Hematopoietic multipotent progenitor cell treated with erythropoietin and hydrocortisone succinate and interleukin-3 and kit ligand, for 8 days (in vitro differentiated cells): Measurements from ENCODE around the gene WDR72.
"Not testable (repeated sequence)": the region's sequence is repeated elsewhere in the genome, so short reads cannot be mapped to it uniquely, and the experiment has no call there.

Experiments
- DNase-seq: peaks from one replicate; pipeline ENCODE4 v3.0.0-alpha.2; 2015

WDR72 gene

DNA sequence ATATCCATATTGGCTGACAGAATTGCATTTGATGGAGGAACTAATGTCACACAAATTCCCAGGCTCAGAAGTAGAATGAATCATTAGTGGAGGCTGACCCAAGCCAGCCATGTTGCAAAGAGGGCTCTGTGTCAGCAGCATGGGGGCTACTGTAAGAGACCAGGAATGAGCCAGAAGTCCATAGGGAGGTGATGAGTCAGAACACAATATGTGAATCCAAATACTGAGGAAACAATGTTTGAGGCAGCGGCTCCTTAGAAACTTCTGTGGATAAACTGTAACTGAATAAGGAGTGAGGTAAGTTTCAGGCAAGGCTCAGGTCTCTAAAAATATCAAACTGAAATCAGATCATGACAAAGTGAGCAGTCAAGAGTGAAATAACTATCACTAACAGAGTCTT lies 170.7 kb downstream of the WDR72 start:
- no peak for DNase-seq

DNA sequence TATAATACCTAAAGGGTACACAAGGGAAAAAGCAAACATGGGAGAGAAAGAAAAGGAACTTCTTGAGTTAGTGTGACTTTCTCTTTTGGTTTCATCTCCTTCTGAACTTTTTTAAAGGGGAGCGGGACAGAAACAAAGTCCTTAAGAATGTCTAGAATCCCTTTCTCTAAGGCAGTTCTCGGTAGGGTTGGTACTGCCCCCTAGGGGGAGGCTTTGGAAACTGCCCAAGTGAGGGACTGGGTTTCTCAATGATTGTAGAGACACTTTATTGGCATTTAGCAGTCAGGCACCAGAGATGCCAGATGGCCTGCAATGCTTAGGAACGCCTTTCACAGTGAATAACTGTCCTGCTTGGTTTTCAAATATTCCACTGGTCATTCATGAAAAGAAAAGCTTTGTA lies 172.7 kb downstream of the WDR72 start:
- DNase-seq, result peak; percentile 46

DNA sequence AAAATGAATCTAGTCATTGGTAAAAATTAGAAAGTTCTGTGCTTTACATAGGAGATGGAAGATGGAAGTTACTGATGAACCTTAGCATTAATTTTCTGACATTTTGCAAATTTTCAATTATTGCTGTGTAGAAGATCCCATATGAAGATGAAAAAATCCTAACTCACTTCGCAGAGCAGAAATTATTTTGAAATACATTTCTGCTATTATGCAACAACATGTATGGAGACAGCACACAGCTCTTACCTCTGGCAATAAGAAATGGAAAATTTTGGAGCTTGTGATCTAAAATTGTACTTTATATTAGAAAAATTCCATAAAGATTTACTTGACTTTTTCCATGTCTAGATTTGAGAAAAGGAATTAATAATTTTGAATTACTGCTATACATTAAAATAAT lies 177.9 kb downstream of the WDR72 start:
- DNase-seq, result no peak

- DNase-seq, result no peak
Measured at GRCh38 chr15:53580366-53580765, 179.1 kb downstream of the WDR72 start.

DNA sequence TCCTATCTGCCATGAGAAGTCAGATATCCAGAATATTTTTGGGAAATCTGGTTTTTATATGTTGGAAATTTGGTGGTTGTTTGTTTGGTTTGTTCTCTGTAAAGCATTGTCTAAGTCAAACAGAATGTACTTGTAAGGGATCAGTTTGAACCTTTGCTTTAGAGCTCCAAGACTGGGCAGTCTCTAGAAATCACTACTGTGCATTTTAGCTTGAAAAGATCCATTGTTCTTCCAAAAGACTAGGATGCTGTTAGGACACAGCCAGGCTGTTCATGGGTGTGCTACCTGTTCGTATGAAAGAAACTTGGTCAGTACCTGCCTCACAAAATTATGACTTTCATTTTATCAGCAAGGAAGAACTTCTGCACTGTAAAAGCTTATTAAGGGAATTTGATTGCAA lies 182.6 kb downstream of the WDR72 start:
- DNase-seq, result no peak

DNA sequence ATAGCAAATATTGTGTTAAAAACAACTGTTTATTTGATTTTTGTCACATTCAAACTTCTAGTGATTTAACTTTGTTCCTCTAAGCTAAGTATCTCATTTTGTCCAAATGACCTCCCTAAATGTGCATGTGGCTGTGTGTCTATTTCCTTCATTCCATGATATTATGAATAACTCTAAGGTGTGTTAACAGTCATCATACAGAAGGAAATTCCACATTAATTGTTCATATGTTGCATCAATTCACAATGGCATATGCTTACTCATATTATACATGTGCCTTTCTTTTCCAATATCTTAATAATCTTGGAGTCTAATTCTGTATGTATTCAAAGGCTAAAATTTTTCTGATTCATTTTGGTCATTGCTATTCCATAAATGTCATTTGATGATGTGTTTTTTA lies 186.4 kb downstream of the WDR72 start:
- DNase-seq, result no peak

DNA sequence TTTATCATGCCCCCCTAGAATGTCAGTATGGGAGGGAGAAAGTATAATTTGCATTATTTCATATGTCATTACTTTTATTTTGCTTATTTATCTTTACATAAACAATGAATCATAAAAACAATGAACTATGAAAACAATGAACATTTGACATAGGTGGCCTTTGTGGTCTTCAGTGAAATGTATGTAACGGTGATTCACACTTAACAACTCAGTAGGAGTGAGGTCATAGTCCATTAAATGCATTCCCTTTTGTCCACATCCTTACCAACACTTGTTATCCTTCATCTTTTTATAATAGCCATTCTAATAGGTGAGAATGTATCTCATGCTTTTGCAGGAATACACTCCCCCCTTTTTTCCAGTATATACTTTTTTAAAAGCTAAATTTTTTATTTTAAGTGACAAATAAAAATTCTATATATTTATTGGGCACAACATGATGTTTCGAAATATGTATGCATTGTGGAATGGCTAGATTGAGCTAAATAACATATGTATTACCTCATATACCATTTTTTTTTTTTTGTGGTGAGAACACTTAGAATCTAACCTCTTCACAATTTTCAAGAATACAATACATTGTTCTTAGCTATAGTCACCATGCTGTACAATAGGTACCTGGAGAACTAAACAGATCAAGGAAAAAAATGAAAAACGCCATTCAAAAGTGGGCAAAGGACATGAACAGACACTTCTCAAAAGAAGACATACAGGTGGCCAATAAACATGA lies 189.5 kb downstream of the WDR72 start:
- DNase-seq, result no peak

DNA sequence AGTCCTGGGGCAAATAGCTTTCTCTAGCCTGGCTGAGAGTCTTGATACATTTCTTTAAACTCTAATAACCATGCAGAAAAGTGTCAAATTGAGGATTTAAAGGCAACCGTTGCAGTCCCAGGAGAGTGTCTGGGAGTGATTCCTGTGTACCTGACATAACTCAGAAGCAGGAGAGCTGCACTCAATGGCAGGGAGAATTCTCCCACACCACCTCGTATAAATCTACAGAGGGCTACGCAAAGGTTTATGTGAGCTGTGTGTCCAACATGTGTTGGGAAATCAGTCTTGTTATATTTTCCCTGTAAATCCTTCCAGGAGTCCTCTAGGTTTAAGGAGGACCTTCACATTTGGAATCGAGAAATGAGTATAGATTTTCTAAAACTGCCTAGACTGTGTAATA lies 192.6 kb downstream of the WDR72 start:
- no peak for DNase-seq

GRCh38 chr15:53565721-53566120 lies 193.7 kb downstream of the WDR72 start:
- no peak for DNase-seq

GRCh38 chr15:53564647-53565046 lies 194.8 kb downstream of the WDR72 start:
- no peak for DNase-seq

GRCh38 chr15:53563627-53564026 lies 195.8 kb downstream of the WDR72 start:
- no peak for DNase-seq

- DNase-seq, result no peak
Measured at GRCh38 chr15:53559364-53560277, 199.8 kb downstream of the WDR72 start.

- DNase-seq, result no peak
Measured at GRCh38 chr15:53558384-53558783, 201.1 kb downstream of the WDR72 start.

DNA sequence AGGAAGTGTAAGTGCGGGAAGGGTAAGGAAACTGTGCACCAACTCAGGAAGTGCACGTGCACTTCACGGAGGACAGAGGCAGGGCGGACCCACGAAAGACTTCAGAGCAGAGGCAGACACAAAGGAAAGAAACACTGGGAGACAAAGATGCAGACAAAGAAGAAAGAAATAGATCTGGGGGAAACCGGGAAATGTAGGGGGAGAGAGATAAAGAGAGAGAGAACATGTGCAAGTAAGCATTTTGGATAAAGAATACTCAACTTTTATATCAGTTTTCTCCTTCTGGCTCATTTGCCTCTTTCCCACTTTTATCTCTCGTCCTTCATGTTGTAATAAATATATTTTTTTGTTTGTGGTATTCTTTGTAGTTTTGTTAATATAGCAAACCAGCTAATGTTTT lies 204.2 kb downstream of the WDR72 start:
- peak; percentile 51 for DNase-seq

DNA sequence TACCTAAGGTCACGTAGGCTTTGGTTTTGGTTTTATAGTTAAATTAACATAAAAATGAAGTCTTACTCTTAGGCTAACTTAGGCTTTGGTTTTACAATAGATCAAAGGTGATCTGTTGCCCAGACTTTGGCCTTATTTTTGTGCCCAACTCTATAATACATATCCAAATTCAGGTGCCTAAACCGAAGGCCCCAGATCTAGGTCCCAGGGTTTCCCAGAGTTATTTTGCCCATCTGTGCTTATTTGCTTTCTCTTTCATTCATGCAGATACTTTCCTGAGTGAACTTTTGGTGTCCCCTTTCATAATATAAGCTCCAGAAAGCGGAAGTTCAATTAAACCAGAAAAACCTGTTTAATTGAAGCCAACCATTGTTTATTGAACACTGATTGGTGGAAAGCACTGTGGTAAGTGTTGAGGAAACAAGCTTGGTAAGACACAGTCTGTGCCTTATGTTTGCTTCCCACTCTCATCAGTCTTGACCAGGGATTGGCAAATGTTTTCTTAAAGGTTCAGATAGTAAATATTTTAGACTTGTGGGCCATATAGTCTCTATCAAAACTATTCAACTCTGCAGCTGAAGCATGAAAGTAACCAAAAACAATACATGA lies 209.7 kb downstream of the WDR72 start:
- no peak for DNase-seq

DNA sequence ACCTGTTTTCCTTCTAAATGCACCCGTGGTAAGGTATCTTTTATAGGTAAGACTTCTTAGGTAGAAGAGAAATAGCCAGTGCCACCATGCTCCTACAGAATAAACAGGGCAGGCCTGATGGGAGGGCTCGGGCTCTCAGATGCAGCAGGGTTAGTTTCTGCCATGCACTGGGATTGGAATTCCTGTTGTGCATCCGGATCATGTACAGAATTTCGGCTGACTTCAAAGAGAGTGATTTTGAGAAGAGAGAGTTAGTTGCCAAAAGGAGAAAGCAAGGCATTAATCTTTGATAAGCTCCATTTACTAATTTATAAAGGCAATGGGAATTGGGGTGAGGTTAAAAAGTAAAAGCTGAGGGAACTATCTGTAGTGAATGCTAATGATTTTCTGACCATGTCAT lies 211.2 kb downstream of the WDR72 start:
- DNase-seq, result no peak

DNA sequence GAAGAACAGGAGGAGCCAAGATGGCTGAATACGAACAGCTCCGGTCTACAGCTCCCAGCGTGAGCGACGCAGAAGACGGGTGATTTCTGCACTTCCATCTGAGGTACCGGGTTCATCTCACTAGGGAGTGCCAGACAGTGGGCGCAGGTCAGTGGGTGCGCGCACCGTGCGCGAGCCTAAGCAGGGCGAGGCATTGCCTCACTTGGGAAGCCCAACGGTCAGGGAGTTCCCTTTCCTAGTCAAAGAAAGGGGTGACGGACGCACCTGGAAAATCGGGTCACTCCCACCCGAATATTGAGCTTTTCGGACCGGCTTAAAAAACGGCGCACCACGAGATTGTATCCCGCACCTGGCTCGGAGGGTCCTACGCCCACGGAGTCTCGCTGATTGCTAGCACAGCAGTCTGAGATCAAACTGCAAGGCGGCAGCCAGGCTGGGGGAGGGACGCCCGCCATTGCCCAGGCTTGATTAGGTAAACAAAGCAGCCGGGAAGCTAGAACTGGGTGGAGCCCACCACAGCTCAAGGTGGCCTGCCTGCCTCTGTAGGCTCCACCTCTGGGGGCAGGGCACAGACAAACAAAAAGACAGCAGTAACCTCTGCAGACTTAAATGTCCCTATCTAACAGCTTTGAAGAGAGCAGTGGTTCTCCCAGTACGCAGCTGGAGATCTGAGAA lies 218.7 kb downstream of the WDR72 start:
- DNase-seq, result not testable (repeated sequence)

DNA sequence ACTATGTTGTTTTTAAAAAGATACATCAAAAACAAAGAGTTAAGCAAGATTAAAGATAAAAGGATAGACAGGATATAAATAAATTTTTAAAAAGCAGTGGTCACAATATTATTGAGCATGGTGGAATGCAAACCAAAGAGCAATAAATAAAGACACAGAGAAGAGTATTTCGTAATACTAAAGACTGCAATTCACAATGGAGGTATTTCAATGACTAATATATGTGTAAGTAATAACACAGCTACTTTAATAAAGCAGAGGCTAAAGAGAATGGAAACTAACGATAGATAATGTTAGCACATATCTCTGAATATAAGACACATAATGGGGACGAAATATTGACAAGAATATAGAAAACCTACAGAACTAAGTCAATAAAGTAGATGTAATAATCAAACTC lies 219.6 kb downstream of the WDR72 start:
- DNase-seq, result no peak

DNA sequence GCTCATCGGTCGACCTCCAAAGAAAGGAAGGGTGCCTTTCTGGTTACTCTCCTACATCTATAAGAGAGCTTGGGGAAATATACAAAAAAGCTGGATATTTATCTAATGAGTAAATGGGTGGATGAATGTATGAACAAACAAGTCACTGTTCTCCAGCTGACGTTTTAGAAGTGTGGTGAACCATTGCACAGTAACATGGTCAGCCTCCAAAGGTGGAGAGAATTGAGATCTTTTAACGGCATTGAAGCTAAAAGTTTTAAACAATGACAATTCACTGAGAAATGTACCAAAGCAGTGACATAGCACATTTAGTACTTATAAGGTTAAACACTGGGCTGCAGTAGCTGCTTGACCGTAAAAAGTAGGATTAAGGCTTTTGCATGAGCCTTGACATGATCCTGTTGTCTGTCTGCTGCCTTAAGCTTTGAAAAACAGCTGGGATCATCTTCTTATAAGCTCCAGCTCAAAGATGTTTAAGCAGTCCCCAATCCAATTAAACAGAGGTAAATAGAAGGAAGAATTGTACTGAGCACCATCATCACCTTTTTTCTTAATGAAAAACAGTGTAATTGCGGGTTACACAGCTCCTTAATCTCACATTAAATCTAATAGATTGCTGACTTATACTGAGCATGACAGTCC lies 222.9 kb downstream of the WDR72 start:
- no peak for DNase-seq

DNA sequence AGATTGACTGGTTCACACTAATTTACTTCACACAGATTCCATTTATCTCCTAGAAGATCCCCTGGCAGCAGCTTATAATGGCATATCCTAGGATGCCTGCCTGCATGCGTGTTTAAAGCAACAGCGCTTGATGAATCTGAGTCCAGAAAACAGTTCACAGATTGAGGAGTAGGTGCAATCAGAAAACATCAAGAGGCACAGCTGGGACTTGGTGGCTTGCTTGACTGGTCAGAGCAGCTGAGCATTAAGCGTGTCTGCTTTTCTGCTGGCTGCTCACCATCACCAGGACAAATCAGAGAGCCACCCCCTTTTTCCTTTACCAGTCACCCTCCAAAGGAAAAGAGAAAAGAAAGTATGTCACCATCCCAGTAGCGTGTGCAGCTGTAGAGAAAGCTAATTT lies 223.6 kb downstream of the WDR72 start:
- no peak for DNase-seq

DNA sequence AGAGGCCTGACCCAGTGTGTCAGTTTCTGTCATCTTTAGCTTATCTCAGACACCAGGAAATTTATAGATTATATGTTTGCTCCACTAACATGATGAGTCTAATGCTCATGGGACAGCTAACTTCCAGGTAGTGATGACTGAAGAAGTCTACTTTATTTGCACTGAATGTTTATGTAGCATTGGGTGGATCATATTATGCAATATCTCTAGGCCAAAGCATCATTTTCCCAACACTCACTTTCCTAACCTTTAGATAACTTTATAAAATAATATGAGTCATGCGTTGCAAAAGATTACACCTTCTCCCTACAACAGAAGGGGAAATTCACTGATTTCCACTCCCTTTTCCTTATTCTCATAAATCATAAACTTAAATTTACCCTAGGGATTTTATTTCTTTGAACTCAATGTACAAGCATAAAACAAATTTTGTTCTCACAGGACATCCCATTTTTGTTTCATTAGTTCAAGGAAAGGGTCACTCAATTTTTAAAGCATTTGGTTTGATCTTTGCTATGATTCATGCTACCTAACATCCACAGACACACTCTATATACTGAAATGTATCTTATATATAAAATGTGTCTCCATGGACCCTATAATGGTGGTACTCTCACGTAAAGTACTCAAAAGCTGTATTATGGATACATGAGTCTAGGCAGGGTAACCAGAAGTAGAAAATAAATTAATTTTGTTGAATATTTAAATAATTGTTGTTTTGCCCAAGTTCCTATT lies 225.2 kb downstream of the WDR72 start:
- no peak for DNase-seq

DNA sequence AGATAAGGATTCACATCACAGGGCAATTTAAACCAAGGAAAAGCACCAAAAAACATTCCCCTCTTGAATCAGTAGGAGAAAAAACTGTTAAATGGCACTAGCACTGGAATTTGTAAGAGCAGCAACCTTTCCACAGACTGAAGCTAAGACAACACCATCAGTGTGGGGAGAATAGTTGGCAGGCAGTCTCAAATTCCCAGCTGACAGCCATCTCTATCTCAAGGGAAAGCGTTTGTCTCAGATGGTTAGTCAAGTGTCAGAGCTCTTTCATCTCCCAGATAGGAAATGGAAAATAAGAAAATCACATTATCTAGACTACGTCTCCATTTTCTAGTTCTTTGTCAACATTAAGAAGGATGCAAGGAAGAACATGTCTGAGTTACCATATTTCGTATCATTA lies 228.7 kb downstream of the WDR72 start:
- DNase-seq, result no peak
